Vagina (tissue), 2 donors: ENCODE results near the gene GALE. TPM values are rescaled to one million over a fixed set of nuclear protein-coding genes. Genes with fewer than 3 reads are reported as not detected.

ENCODE experiments used
- DNase-seq, 2 donors: peaks; one replicate each; pipeline ENCODE4 v3.0.0-alpha.2; 2017; ENCODE audit errors: extremely low spot score in 2 of 2
- H3K27ac ChIP-seq: fragments of 200-600 bp; sonication (generic); one replicate; pipeline ENCODE4 v1.5.1; 2019
- H3K27me3 ChIP-seq: fragments of 200-600 bp; sonication (generic); one replicate; pipeline ENCODE4 v1.5.1; 2019
- H3K36me3 ChIP-seq, 2 donors: fragments of 200-600 bp; sonication (generic); one replicate each; pipeline ENCODE4 v1.5.1; 2017 to 2019
- H3K4me1 ChIP-seq: fragments of 200-600 bp; sonication (generic); one replicate; pipeline ENCODE4 v1.5.1; 2019
- H3K4me3 ChIP-seq, 2 donors: fragments of 200-600 bp; sonication (generic); 1 replicate in 1 of 2; 2 replicates in 1 of 2; pipeline ENCODE4 v1.5.1; 2016 to 2019
- H3K9me3 ChIP-seq: fragments of 200-600 bp; sonication (generic); one replicate; pipeline ENCODE4 v1.5.1; 2019
- CTCF ChIP-seq, 3 experiments: fragments of 450-650 bp in 2 of 3; fragments of 200-600 bp in 1 of 3; sonication (generic) in 1 of 3; IDR thresholded peaks; one replicate each; pipeline ENCODE4 v1.5.1; 2017 to 2019; ENCODE audit warnings: antibody characterized with exemption in 3 of 3, mild to moderate bottlenecking in 2 of 3, moderate library complexity in 2 of 3
- POLR2A ChIP-seq, 2 donors: fragments of 450-650 bp; IDR thresholded peaks; one replicate each; pipeline ENCODE4 v1.6.1; 2017; ENCODE audit warnings: antibody characterized with exemption in 2 of 2, mild to moderate bottlenecking in 2 of 2, moderate library complexity in 2 of 2
- POLR2AphosphoS5 ChIP-seq, 2 donors: sonication (generic); formaldehyde crosslinking; IDR thresholded peaks; one replicate each; pipeline ENCODE4 v1.9.0; 2017; ENCODE audit warnings: antibody characterized with exemption in 2 of 2, mild to moderate bottlenecking in 2 of 2, low read depth in 1 of 2; ENCODE audit not compliant: insufficient read depth in 1 of 2
- intact Hi-C: fragments of 100-400 bp; cut with DNase I; formaldehyde crosslinking; loops from one replicate; pipeline ENCODE4 v1.15.1; 2023
- total RNA-seq: library from RNA; depleted of rRNA; stranded (reverse); fragments of >200 nt; gene quantifications from one replicate; pipeline ENCODE4 v1.2.3, GENCODE V29; 2016

GALE gene
- total RNA-seq, 1 donor from 2014 or later = 12.3 TPM

GRCh38 chr1:23809751-23810171 is 9.2 kb upstream of the GALE start:
- Histone ChIP-seq H3K36me3 (peaks cover 0 to 26% of the 10 kb centered on the region in 2 donors), H3K9me3 (no peaks in the 10 kb centered on the region), H3K4me1 (no peaks in the 10 kb centered on the region), H3K27me3 (no peaks in the 10 kb centered on the region), H3K27ac (no peak overlapping the region), H3K4me3 (no peak overlapping the region)
- peak in 2 of 3 experiments; percentile 33 to 35 for TF ChIP-seq CTCF (IDR thresholded peaks at IDR 0.05)
- no peak for TF ChIP-seq POLR2A (IDR thresholded peaks at IDR 0.05)
- DNase-seq = no peak
- intact Hi-C loops = no loop called here

- no peaks in the 10 kb centered on the region for H3K4me1 ChIP-seq
- H3K9me3 ChIP-seq = no peaks in the 10 kb centered on the region
- no peak for DNase-seq
- H3K27ac ChIP-seq = no peak overlapping the region
- H3K27me3 ChIP-seq = no peaks in the 10 kb centered on the region
- H3K4me3 ChIP-seq = no peak overlapping the region
- intact Hi-C loops = no loop called here
- peaks cover 0 to 15% of the 10 kb centered on the region in 2 donors for H3K36me3 ChIP-seq
- TF ChIP-seq POLR2AphosphoS5 (IDR thresholded peaks at IDR 0.05; ENCODE audit: insufficient read depth in 1 of 2, low read depth in 1 of 2) (no peak), POLR2A (IDR thresholded peaks at IDR 0.05) (no peak), CTCF (IDR thresholded peaks at IDR 0.05) (no peak)
These were observed 6.9 kb upstream of the GALE start for GRCh38 chr1:23807453-23807852.

- intact Hi-C loops = no loop called here
- no peaks in the 10 kb centered on the region for H3K9me3 ChIP-seq
- no peak for DNase-seq
- no peak for TF ChIP-seq CTCF (IDR thresholded peaks at IDR 0.05)
- no peak for TF ChIP-seq POLR2AphosphoS5 (IDR thresholded peaks at IDR 0.05; ENCODE audit: insufficient read depth in 1 of 2, low read depth in 1 of 2)
- TF ChIP-seq POLR2A (IDR thresholded peaks at IDR 0.05) = no peak
- peaks cover 0 to 9% of the 10 kb centered on the region in 2 donors for H3K36me3 ChIP-seq
- H3K27ac ChIP-seq = no peak overlapping the region
- H3K27me3 ChIP-seq = no peaks in the 10 kb centered on the region
- peaks cover 5% of the 10 kb centered on the region for H3K4me1 ChIP-seq
- no peak overlapping the region for H3K4me3 ChIP-seq
These were observed 5.7 kb upstream of the GALE start for GRCh38 chr1:23806280-23806679.

GRCh38 chr1:23805025-23805424 is 4.5 kb upstream of the GALE start:
- intact Hi-C loops = no loop called here
- Histone ChIP-seq H3K9me3 (no peaks in the 10 kb centered on the region), H3K36me3 (peaks cover 0 to 9% of the 10 kb centered on the region in 2 donors), H3K4me1 (peaks cover 10% of the 10 kb centered on the region), H3K27ac (no peak overlapping the region), H3K27me3 (no peaks in the 10 kb centered on the region), H3K4me3 (no peak overlapping the region)
- no peak for TF ChIP-seq CTCF (IDR thresholded peaks at IDR 0.05)
- TF ChIP-seq POLR2AphosphoS5 (IDR thresholded peaks at IDR 0.05; ENCODE audit: insufficient read depth in 1 of 2, low read depth in 1 of 2) = no peak
- TF ChIP-seq POLR2A (IDR thresholded peaks at IDR 0.05) = no peak
- no peak for DNase-seq

GRCh38 chr1:23804183-23804835 is 3.8 kb upstream of the GALE start:
- intact Hi-C loops = no loop called here
- TF ChIP-seq POLR2A (IDR thresholded peaks at IDR 0.05) (no peak), POLR2AphosphoS5 (IDR thresholded peaks at IDR 0.05; ENCODE audit: insufficient read depth in 1 of 2, low read depth in 1 of 2) (no peak), CTCF (IDR thresholded peaks at IDR 0.05) (no peak)
- DNase-seq = no peak
- no peaks in the 10 kb centered on the region for H3K27me3 ChIP-seq
- peaks cover 17% of the 10 kb centered on the region for H3K4me1 ChIP-seq
- no peak overlapping the region for H3K4me3 ChIP-seq
- H3K27ac ChIP-seq = no peak overlapping the region
- no peaks in the 10 kb centered on the region for H3K9me3 ChIP-seq
- H3K36me3 ChIP-seq = peaks cover 0 to 9% of the 10 kb centered on the region in 2 donors
